Panc1 (cell line): Measurements from ENCODE around the gene ST3GAL5. TPM values are rescaled to one million over a fixed set of nuclear protein-coding genes. Genes with fewer than 3 reads are reported as not detected.

Source experiments
- ATAC-seq: fragments of 200-7000 bp; cut with Tn5 transposase; 2 replicates; pipeline ENCODE4 v1.9.1; 2020; ENCODE audit warnings: mild to moderate bottlenecking, moderate library complexity
- BruUV-seq: library from RNA; stranded (reverse); fragments of 400-500 nt; replicated peaks from 2 replicates; lab custom pipeline; 2021; lab: Mats Ljungman, UMichigan
- CTCF ChIA-PET: fragments of 300-600 bp; sonication (Branson Sonifier 250); formaldehyde crosslinking; loops from one replicate; lab custom pipeline; 2022; ENCODE audit warnings: antibody characterized with exemption; lab: Charles Lee
- POLR2A ChIA-PET: fragments of 300-600 bp; sonication (Branson Sonifier 250); formaldehyde crosslinking; loops from one replicate; lab custom pipeline; 2022; ENCODE audit warnings: antibody characterized with exemption; lab: Charles Lee
- DNase-seq: peaks from one replicate; pipeline ENCODE4 v3.0.0-alpha.2; 2010; ENCODE audit warnings: low read depth, low spot score
- H3K27ac ChIP-seq: 2 replicates; pipeline ENCODE4 v1.5.1; 2011; ENCODE audit warnings: mild to moderate bottlenecking, low read length, inconsistent platforms
- H3K27me3 ChIP-seq: fragments of 200-500 bp; sonication (Bioruptor generic); 2 replicates; pipeline ENCODE4 v1.6.0; 2014; ENCODE audit warnings: low read length, inconsistent platforms; ENCODE audit not compliant: control insufficient read depth, insufficient read depth
- H3K36me3 ChIP-seq: fragments of 200-500 bp; sonication (Bioruptor generic); 2 replicates; pipeline ENCODE4 v1.5.1; 2014; ENCODE audit warnings: inconsistent platforms, mild to moderate bottlenecking, low read length, moderate library complexity; ENCODE audit not compliant: control insufficient read depth, insufficient read depth
- H3K4me1 ChIP-seq: 2 replicates; pipeline ENCODE4 v1.5.1; 2011; ENCODE audit warnings: inconsistent platforms, mild to moderate bottlenecking, low read length, moderate library complexity; ENCODE audit not compliant: control insufficient read depth, insufficient read depth
- H3K4me3 ChIP-seq, 2 experiments: 2 replicates each; pipeline ENCODE4 v1.5.1; 2011 to 2012; ENCODE audit warnings: low read depth in 2 of 2, low read length in 2 of 2, mild to moderate bottlenecking in 2 of 2, inconsistent platforms in 1 of 2, moderate library complexity in 1 of 2
- H3K9me3 ChIP-seq: fragments of 200-500 bp; sonication (Bioruptor generic); 2 replicates; pipeline ENCODE4 v1.5.1; 2014; ENCODE audit warnings: low read depth, mild to moderate bottlenecking, inconsistent platforms, low read length, moderate library complexity; ENCODE audit not compliant: control insufficient read depth, insufficient read depth
- POLR2AphosphoS5 ChIP-seq: IDR thresholded peaks from 2 replicates; pipeline ENCODE4 v1.6.1; 2012; ENCODE audit warnings: mild to moderate bottlenecking, low read depth, low read length, moderate library complexity
- SIN3A ChIP-seq: IDR thresholded peaks from 2 replicates; pipeline ENCODE4 v1.6.1; 2012; ENCODE audit warnings: low read depth, mild to moderate bottlenecking, low read length, moderate library complexity, borderline replicate concordance; ENCODE audit not compliant: insufficient read depth
- TCF7L2 ChIP-seq: IDR thresholded peaks from 2 replicates; pipeline ENCODE4 v1.6.1; 2011; ENCODE audit warnings: mild to moderate bottlenecking, low read depth, low read length, inconsistent platforms
- in situ Hi-C: cut with HindIII; loops from 2 replicates; pipeline ENCODE4 v1.10.0; 2016; ENCODE audit warnings: low sequenced_read_pairs, low pct_unique_long_range_greater_than_20kb
- intact Hi-C: fragments of 100-400 bp; cut with micrococcal nuclease; formaldehyde crosslinking; loops from one replicate; pipeline ENCODE4 v1.10.0; 2022; ENCODE audit not compliant: unreplicated experiment
- total RNA-seq: library from RNA; stranded (reverse); gene quantifications from one replicate; pipeline ENCODE4 v1.2.1, GENCODE V29; 2021; ENCODE audit not compliant: unreplicated experiment
- TF ChIP-seq, protein P1 (sequence below), 2 experiments: IDR thresholded peaks; 2 replicates each; pipeline ENCODE4 v1.6.1; 2011 to 2012; ENCODE audit warnings: low read depth in 2 of 2, control low read depth in 1 of 2, low read length in 1 of 2, mild to moderate bottlenecking in 1 of 2, moderate library complexity in 1 of 2; ENCODE audit not compliant: insufficient read depth in 1 of 2
- TF ChIP-seq, protein P2 (sequence below): fragments of 450-650 bp; IDR thresholded peaks from 2 replicates; pipeline ENCODE4 v1.5.1; 2017; ENCODE audit warnings: mild to moderate bottlenecking

Gene ST3GAL5
- total RNA-seq, 1 experiment from 2014 or later = 5.0 TPM

DNA sequence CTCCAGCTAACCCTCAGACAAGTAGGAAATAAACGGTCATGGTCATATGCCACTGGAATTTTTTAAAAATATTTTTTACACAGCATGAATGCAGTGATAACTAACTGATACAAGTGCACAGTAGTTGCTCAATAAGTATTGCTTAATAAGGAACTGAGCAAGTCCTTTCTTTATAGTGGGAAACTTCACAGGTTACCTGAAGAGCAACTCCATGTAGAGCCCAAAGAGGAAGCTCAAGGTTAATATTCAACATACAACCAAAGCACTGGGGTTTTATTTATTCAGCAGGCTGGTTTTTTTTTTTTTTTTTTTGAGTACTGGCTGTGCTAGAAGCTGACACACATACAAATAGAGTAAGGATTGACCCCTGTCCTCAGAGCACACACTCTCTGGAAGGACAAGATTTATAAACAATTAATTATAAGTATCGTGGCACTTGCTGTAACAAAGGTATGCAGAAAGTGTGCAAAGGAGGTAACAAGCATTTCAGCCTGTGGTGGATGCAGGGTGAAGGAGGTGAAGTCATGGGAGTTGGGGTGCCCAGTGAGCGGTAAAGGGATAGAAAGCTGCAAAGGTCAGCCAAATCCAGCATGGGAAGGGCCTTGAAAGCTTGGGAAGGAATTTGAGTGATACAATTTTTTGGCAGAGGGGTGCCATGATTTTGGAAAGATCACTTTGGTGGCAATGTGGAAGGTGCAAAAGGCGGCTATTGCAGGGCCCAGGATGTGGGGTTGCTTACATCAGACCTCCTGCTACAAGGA is 82.3 kb downstream of the ST3GAL5 start:
- no TSS peak for BruUV-seq

DNA sequence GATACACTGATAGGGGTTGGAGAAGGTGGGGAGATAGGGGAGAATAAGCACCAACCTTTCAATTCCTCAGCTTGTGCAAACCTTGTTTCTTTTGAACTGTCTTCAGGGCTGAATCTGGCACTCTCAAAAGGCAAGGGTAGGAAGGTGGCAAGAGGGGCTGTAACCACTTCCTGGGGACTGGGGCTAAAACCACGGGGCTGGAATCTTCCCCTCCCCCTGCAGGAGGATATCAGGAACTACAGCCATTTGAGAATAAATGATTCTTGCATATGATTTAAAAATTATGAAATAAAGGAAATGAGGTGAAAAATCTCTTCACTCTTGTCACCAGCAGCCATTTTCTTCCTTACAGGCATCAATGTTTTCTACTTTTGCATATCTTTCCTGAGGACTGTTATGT is 84.2 kb downstream of the ST3GAL5 start:
- no peak overlapping the region for H3K4me3 ChIP-seq
- no peaks in the 10 kb centered on the region for H3K4me1 ChIP-seq
- no peaks in the 10 kb centered on the region for H3K9me3 ChIP-seq
- ChIA-PET CTCF (interaction anchor here (0.6 kb wide), 1 partner anchor 33 kb away, joined by 3 read pairs; no protein-coding TSS in a partner anchor), POLR2A (no interaction called here)
- intact Hi-C loops = no loop called here
- in situ Hi-C loops = no loop called here
- H3K27ac ChIP-seq = no peak overlapping the region
- H3K36me3 ChIP-seq = no peaks in the 10 kb centered on the region
- no peak for DNase-seq
- TF ChIP-seq, protein P1, sequence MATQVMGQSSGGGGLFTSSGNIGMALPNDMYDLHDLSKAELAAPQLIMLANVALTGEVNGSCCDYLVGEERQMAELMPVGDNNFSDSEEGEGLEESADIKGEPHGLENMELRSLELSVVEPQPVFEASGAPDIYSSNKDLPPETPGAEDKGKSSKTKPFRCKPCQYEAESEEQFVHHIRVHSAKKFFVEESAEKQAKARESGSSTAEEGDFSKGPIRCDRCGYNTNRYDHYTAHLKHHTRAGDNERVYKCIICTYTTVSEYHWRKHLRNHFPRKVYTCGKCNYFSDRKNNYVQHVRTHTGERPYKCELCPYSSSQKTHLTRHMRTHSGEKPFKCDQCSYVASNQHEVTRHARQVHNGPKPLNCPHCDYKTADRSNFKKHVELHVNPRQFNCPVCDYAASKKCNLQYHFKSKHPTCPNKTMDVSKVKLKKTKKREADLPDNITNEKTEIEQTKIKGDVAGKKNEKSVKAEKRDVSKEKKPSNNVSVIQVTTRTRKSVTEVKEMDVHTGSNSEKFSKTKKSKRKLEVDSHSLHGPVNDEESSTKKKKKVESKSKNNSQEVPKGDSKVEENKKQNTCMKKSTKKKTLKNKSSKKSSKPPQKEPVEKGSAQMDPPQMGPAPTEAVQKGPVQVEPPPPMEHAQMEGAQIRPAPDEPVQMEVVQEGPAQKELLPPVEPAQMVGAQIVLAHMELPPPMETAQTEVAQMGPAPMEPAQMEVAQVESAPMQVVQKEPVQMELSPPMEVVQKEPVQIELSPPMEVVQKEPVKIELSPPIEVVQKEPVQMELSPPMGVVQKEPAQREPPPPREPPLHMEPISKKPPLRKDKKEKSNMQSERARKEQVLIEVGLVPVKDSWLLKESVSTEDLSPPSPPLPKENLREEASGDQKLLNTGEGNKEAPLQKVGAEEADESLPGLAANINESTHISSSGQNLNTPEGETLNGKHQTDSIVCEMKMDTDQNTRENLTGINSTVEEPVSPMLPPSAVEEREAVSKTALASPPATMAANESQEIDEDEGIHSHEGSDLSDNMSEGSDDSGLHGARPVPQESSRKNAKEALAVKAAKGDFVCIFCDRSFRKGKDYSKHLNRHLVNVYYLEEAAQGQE (IDR thresholded peaks at IDR 0.05; ENCODE audit: insufficient read depth in 1 of 2, low read depth in 2 of 2, low read length in 1 of 2) = no peak
- TF ChIP-seq POLR2AphosphoS5 = no peak
- TF ChIP-seq TCF7L2 = no peak
- TF ChIP-seq, protein P2, sequence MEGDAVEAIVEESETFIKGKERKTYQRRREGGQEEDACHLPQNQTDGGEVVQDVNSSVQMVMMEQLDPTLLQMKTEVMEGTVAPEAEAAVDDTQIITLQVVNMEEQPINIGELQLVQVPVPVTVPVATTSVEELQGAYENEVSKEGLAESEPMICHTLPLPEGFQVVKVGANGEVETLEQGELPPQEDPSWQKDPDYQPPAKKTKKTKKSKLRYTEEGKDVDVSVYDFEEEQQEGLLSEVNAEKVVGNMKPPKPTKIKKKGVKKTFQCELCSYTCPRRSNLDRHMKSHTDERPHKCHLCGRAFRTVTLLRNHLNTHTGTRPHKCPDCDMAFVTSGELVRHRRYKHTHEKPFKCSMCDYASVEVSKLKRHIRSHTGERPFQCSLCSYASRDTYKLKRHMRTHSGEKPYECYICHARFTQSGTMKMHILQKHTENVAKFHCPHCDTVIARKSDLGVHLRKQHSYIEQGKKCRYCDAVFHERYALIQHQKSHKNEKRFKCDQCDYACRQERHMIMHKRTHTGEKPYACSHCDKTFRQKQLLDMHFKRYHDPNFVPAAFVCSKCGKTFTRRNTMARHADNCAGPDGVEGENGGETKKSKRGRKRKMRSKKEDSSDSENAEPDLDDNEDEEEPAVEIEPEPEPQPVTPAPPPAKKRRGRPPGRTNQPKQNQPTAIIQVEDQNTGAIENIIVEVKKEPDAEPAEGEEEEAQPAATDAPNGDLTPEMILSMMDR = peak; percentile 73
- no peak for TF ChIP-seq SIN3A
- BruUV-seq = no TSS peak
- H3K27me3 ChIP-seq = no peaks in the 10 kb centered on the region
- ATAC-seq = no peak; the same call in 1 of the 2 replicates

More for the DNA sequence above, 82.3 kb downstream of the ST3GAL5 start:
- ATAC-seq (no peak), DNase-seq (no peak)
- Histone ChIP-seq H3K4me1 (no peaks in the 10 kb centered on the region), H3K4me3 (no peak overlapping the region), H3K36me3 (no peaks in the 10 kb centered on the region), H3K27me3 (no peaks in the 10 kb centered on the region), H3K27ac (no peak overlapping the region), H3K9me3 (no peaks in the 10 kb centered on the region)
- in situ Hi-C loops = no loop called here
- intact Hi-C loops = no loop called here
- CTCF ChIA-PET = interaction anchor here (0.6 kb wide), 2 partner anchors 63 to 78 kb away, joined by 4 to 5 read pairs; no protein-coding TSS in a partner anchor
- TF ChIP-seq SIN3A (no peak), TCF7L2 (no peak), POLR2AphosphoS5 (no peak)
- TF ChIP-seq, protein P2 = no peak
- TF ChIP-seq, protein P1 (IDR thresholded peaks at IDR 0.05; ENCODE audit: insufficient read depth in 1 of 2, low read depth in 2 of 2, low read length in 1 of 2) = no peak
- POLR2A ChIA-PET = no interaction called here
